GM21367 (cell line): ENCODE data around the gene SMTN.
"Not testable (repeated sequence)": the region's sequence is repeated elsewhere in the genome, so short reads cannot be mapped to it uniquely, and the experiment has no call there.

ENCODE experiments used
- ATAC-seq: cut with Tn5 transposase; IDR thresholded peaks from one replicate; pipeline ENCODE4 v1.9.1; 2021; ENCODE audit not compliant: unreplicated experiment

Gene SMTN

GRCh38 chr22:31080848-31081649 is at the start of gene SMTN:
TSS of gene SMTN (plus strand) at chr22:31081318. CDS start at chr22:31083259, 1,941 bp downstream.
- ATAC-seq: peak; percentile 35

GRCh38 chr22:31036671-31037550 is 44.2 kb upstream of the SMTN start:
- no peak for ATAC-seq

DNA sequence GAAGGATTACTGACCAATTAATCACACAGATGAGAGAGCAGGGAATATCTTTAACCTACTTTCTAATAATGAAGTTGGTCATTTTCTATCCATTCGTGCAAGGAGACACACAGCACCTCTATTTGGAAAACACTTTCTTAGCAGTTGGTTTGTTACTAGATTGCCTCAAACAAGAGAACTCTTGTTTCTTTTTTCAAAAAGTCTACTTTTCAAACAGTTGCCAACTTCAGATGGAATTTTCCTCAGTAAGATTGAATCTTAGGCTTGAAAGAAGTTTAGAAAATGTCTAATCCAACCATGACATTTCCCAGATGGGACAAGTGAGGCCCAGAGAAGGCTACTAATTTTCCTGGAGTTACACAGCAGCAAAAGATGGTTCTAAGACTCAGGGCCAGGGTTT is 42.4 kb upstream of the SMTN start:
- ATAC-seq: no peak

DNA sequence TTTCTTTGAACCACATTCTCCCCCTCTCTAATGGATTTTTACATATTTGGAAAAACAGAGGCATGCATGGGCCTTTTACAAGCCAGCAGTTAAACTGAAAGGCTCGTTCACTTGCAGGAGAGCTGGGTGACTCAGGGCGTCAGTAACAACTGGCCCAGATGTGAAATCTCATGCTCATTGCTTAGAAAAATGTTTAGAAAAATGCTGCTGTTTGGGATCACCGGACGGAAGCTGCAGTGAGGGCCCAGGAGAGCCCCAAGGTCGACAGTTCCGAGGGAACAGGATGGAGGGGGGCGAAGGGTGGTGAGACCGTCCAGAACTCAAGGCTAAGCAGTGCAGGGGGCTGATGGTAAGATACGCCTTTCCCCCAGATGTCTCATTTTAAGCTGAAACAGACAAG is 41.7 kb upstream of the SMTN start:
- no peak for ATAC-seq

DNA sequence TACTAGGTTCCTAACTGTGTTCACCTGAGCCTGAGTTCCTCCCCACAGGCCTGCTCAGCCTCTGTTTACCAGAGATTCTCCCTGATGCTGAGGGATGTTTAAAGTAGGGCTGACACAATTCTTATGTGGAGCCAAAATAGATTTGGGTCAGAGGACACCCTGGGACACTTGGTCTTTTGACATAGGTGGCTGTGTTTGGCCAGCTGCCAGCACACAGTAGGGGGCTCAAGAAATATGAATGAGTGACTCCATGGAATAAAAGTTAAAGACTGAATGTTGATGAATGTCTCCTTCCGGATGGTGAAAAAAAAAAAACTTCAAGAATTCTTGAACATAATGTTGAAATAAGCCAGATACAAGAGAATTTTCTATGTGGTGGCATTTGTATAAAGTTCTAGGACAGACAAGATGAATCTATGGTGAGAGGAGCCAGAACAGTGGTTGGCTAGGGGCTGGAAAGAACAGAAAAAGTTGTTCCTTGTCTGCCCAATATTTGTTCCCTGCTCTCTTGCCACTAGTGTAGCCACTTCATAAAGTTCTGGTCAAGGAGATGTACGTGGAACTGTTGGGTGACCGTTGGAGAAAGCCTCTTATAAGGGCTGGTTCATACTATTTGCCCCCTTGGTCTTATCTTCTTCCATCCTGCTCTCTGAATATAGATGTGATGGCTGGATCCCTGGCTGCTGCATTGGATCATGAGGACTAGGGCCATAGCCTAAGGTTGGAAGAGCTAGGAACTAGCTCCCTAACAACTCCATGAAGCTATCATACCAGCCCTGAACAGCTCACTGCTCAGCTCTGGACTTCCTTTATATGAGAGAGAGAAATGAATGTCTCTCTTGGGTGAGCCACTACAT is 40.3 kb upstream of the SMTN start:
- no peak for ATAC-seq

- no peak for ATAC-seq
These were observed 36.8 kb upstream of the SMTN start for GRCh38 chr22:31044262-31044861.

DNA sequence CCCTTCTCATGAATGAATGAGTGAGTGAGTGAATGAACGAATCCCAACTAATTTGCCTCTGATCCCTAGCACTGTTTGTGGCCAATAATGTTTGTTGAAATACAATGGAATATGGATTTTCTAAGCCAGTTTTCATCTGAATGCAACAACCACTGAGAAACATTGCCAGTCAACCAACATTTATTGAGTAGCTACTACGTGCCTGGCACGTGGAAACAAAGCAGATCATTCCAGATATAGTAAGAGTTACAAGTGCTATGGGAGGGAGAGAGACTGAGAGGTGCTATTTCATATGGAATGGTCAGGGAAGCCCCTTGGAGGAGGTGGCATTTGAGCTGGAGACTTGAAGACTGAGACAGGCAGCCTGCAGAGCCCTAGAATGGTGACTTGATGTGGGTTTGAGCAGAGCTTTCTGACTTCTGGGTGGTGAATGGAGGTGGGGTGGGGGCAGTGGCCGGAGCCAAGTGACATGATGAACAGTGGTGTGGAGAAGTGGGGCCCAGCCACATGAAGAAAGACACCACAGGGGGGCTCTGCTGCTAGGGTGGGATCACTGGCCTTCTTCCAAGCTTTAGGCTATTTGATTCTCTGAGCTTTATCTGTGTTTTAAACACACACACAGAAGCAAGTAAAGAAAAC is 35.1 kb upstream of the SMTN start:
- no peak for ATAC-seq

- ATAC-seq: no peak
These were observed 34.4 kb upstream of the SMTN start for GRCh38 chr22:31046539-31047226.

- no peak for ATAC-seq
These were observed 32.5 kb upstream of the SMTN start for GRCh38 chr22:31048570-31048969.

GRCh38 chr22:31049815-31050420 is 31.2 kb upstream of the SMTN start:
- no peak for ATAC-seq

DNA sequence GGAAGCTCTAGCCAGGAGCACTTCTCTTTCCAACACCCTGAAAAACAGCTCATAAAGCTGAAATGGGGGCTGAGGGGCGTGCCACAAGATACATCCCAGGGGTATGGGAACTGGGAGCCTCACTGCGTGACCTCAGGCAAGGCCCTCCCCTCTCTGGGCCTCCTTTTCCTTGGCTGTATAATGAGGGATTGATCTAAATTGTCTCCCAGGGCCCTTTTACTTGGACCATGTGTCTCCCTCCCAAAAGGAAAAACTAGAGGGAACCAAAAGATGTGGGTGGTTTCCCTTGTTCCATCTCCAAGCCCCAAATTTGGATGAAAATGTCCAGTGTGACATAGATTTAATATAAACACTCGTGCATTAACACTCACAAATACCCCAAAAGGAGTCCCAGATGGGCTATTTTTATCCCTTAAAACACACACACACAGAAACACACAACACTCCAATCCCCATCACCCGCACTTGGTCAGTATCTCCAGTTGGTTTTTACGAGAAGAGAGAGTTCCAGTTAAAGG is 25.9 kb upstream of the SMTN start:
- no peak for ATAC-seq

- no peak for ATAC-seq
These were observed 25.4 kb upstream of the SMTN start for GRCh38 chr22:31055635-31056159.

GRCh38 chr22:31056986-31057599 is 24.0 kb upstream of the SMTN start:
- ATAC-seq: no peak

GRCh38 chr22:31059663-31060062 is 21.5 kb upstream of the SMTN start:
- not testable (repeated sequence) for ATAC-seq

DNA sequence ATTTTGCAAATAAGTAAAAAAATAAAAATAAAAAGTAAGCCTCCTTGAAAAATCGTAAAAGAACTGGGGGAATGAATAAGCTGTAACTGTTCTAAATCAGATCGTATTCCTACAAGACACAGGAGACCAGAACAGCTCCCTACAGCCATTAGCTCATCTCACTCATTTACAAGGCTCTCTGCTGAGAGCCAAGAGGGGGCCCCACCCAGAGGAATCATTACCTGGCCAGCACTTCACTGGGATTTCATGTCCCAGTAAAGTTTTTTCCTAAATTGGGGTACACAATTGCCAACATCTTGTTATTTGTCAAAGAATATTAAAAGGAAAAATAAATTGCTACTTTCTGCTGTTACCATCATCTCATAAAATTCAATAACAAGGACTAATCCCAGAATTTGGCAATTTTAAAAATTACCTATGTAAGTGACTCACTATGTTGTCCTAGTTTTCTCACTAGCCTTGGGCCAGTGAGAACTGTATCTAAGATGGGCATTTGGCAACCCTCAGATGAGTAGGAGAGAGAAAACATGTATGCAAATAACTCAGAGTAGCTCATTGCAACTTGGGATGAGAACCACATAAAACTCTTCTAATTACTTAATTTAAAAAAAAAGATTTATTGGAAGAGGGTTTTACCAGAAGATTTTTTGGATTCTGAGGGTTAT is 18.4 kb upstream of the SMTN start:
- ATAC-seq: no peak

DNA sequence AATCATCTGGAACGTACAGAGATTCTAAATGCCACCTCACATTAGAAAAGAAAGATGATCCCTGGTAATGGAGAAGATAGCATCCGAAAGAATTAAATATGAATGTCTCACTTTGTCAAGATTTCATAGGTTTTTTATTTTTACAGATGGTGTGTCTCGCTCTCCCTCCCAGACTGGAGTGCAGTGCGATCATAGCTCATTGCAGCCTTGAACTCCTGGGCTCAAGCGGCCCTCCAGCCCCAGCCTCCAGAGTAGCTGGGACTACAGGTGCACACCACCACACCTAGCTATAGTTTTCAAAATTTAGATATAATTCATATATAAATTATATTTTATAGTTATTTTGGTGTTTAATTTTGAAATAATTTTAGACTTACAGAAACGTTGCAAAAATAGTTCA is 16.7 kb upstream of the SMTN start:
- ATAC-seq: no peak

DNA sequence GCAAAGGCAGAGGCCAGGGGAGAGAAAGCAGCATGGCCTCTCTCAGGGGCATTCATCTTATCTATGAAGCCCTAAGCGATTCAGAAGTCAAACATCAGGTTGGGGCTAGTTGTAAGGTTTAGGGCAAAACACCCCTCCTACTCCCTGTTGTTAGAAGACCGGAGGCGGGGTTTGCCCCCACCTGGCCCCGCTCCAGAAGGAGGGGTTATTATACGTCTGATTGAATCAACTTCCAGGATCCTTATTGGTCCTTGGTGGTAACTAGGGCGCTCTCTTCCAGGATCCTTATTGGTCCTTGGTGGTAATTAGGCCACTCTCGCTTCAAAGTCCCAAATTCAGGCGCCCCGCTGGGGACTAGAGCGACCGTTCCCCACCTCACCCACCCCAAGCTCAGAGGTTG is 12.1 kb upstream of the SMTN start:
- ATAC-seq: no peak
